K562 (cell line): ENCODE measurements around the gene ZFR2. TPM values are rescaled to one million over a fixed set of nuclear protein-coding genes. Genes with fewer than 3 reads are reported as not detected.

Source experiments
- BCLAF1 ChIP-seq, 2 experiments: fragments of 450-650 bp in 1 of 2; IDR thresholded peaks; 2 replicates each; pipeline ENCODE4 v1.6.1; 2011 to 2017; ENCODE audit warnings: low read depth in 2 of 2, antibody characterized with exemption in 1 of 2, borderline replicate concordance in 1 of 2, low read length in 1 of 2, mild to moderate bottlenecking in 1 of 2, mixed read lengths in 1 of 2; ENCODE audit not compliant: control insufficient read depth in 1 of 2
- EGR1 ChIP-seq: fragments of 450-650 bp; conservative IDR thresholded peaks from 2 replicates; pipeline ENCODE4 v1.6.1; 2017; ENCODE audit warnings: mild to moderate bottlenecking
- ETV1 ChIP-seq: fragments of 450-650 bp; conservative IDR thresholded peaks from 2 replicates; pipeline ENCODE4 v1.6.1; 2016; ENCODE audit warnings: missing genetic modification characterization, control low read depth, low read depth, missing compliant biosample characterization
- FIP1L1 ChIP-seq: fragments of 200-400 bp; formaldehyde crosslinking; IDR thresholded peaks from 2 replicates; pipeline ENCODE4 v1.6.1; 2018; ENCODE audit warnings: mild to moderate bottlenecking, low read depth, low read length; ENCODE audit not compliant: poor library complexity, severe bottlenecking
- FOXM1 ChIP-seq, 2 experiments: fragments of 450-650 bp in 1 of 2; sonication (generic) in 1 of 2; formaldehyde crosslinking in 1 of 2; IDR thresholded peaks; 2 replicates each; pipeline versions ENCODE4 v1.6.1 to v1.9.0; 2017 to 2022; ENCODE audit warnings: low read depth in 2 of 2, mild to moderate bottlenecking in 2 of 2, missing genetic modification reagents in 1 of 2, moderate library complexity in 1 of 2
- HDAC1 ChIP-seq, 2 experiments: fragments of 450-650 bp; IDR thresholded peaks; 2 replicates each; pipeline ENCODE4 v1.6.1; 2016 to 2017; ENCODE audit warnings: inconsistent platforms in 1 of 2, mild to moderate bottlenecking in 1 of 2, moderate library complexity in 1 of 2
- PHF20 ChIP-seq: fragments of 450-650 bp; IDR thresholded peaks from 2 replicates; pipeline ENCODE4 v1.6.1; 2018; ENCODE audit not compliant: partially characterized antibody
- XRCC3 ChIP-seq: fragments of 450-650 bp; IDR thresholded peaks from 2 replicates; pipeline ENCODE4 v1.6.1; 2017; ENCODE audit warnings: mild to moderate bottlenecking, moderate library complexity
- polyA plus RNA-seq, 8 experiments: library from polyadenylated mRNA; depleted of rRNA in 4 of 8; stranded (reverse) in 5 of 8; unstranded in 3 of 8; fragments of >200 nt; fragmentation: Nextera tagmentation in 2 of 8; fragmentation: Illumina TruSeq in 1 of 8; extraction: Ambion mirVana in 2 of 8; extraction: Trizol in 1 of 8; gene quantifications; 2 replicates each; pipeline versions ENCODE4 v1.2.1 to v1.2.3, GENCODE V29; 2011 to 2014; ENCODE audit warnings: inconsistent platforms in 1 of 8, missing spikeins in 1 of 8
- total RNA-seq, 7 experiments: library from RNA; depleted of rRNA in 6 of 7; stranded (reverse); fragments of >200 nt in 6 of 7; fragmentation: Illumina TruSeq in 2 of 7; extraction: Trizol in 2 of 7; gene quantifications; 2 replicates each; pipeline versions ENCODE4 v1.2.1 to v1.2.3, GENCODE V29; 2011 to 2021; ENCODE audit warnings: low replicate concordance in 1 of 7
- TF ChIP-seq, protein P1 (sequence below): sonication (generic); formaldehyde crosslinking; IDR thresholded peaks from 2 replicates; pipeline ENCODE4 v1.8.1; 2023; ENCODE audit warnings: missing genetic modification reagents, mild to moderate bottlenecking, borderline replicate concordance
- TF ChIP-seq, protein P2 (sequence below): IDR thresholded peaks from 3 replicates; pipeline ENCODE4 v1.6.1; 2011; ENCODE audit warnings: borderline replicate concordance, mild to moderate bottlenecking, moderate library complexity; ENCODE audit not compliant: insufficient read length; ENCODE audit errors: extremely low read depth

Gene ZFR2
- total and polyA plus RNA-seq, 9 of the 15 experiments (the other 6 are each of a cell fraction or from before 2014, with no cell fraction given), result 0.03 to 0.59 (median 0.07) TPM; not detected in 6

DNA sequence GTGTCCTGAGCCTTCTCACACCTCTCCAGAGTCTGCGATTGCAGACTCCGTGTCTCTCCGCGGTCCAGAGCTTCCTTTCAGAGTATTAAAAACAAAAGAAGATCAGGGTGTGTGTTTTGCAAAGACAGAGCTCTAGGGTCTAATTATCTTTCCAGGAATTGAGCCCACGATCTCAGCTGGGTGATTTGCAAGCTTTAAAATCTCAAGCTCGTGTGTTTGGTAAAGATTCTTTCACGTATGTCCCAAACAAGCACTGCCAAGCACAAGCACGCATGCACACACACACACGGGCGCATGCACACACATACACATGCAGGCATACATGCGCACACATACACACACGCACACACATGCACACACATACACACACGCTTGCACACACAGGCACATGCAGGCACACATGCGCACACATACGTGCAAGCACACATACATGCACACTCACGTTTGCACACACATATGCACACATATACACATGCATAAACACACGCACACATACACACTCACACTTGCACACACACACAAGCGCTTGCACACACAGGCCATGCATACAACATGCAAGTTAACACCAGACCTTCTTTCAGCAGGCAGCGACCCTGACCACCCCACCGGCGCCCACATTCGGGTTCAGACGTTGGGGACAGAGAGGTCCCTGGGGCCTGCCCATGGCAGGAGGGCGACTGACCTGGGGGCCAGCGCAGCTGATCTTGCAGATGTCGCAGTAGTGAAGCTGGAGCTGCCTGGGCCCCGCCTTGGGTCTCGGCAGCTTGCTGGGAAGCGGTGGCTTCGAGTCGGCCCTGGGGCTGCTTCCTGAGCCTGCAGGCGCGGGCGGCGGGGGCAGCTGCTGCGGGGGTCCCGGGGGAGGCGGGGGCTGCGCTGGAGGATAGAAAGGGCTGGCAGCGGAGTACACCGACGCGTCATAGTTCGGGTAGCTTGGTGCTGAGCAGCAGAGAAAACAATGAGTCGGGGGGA lies 37.9 kb downstream of the ZFR2 start (continued):
- TF ChIP-seq, protein P1, sequence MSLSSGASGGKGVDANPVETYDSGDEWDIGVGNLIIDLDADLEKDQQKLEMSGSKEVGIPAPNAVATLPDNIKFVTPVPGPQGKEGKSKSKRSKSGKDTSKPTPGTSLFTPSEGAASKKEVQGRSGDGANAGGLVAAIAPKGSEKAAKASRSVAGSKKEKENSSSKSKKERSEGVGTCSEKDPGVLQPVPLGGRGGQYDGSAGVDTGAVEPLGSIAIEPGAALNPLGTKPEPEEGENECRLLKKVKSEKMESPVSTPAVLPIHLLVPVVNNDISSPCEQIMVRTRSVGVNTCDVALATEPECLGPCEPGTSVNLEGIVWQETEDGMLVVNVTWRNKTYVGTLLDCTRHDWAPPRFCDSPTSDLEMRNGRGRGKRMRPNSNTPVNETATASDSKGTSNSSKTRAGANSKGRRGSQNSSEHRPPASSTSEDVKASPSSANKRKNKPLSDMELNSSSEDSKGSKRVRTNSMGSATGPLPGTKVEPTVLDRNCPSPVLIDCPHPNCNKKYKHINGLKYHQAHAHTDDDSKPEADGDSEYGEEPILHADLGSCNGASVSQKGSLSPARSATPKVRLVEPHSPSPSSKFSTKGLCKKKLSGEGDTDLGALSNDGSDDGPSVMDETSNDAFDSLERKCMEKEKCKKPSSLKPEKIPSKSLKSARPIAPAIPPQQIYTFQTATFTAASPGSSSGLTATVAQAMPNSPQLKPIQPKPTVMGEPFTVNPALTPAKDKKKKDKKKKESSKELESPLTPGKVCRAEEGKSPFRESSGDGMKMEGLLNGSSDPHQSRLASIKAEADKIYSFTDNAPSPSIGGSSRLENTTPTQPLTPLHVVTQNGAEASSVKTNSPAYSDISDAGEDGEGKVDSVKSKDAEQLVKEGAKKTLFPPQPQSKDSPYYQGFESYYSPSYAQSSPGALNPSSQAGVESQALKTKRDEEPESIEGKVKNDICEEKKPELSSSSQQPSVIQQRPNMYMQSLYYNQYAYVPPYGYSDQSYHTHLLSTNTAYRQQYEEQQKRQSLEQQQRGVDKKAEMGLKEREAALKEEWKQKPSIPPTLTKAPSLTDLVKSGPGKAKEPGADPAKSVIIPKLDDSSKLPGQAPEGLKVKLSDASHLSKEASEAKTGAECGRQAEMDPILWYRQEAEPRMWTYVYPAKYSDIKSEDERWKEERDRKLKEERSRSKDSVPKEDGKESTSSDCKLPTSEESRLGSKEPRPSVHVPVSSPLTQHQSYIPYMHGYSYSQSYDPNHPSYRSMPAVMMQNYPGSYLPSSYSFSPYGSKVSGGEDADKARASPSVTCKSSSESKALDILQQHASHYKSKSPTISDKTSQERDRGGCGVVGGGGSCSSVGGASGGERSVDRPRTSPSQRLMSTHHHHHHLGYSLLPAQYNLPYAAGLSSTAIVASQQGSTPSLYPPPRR (CRISPR knock-in tag), result no peak
- TF ChIP-seq XRCC3, result no peak
- 0 out of 4 replicates have a peak, but pooled peaks of 1 of the 2 experiments have one; percentile 29 for TF ChIP-seq HDAC1 (IDR thresholded peaks at IDR 0.05)
- no peak for TF ChIP-seq FIP1L1
- peak; percentile 48 for TF ChIP-seq PHF20
- TF ChIP-seq EGR1, result peak; percentile 32
- TF ChIP-seq, protein P2, sequence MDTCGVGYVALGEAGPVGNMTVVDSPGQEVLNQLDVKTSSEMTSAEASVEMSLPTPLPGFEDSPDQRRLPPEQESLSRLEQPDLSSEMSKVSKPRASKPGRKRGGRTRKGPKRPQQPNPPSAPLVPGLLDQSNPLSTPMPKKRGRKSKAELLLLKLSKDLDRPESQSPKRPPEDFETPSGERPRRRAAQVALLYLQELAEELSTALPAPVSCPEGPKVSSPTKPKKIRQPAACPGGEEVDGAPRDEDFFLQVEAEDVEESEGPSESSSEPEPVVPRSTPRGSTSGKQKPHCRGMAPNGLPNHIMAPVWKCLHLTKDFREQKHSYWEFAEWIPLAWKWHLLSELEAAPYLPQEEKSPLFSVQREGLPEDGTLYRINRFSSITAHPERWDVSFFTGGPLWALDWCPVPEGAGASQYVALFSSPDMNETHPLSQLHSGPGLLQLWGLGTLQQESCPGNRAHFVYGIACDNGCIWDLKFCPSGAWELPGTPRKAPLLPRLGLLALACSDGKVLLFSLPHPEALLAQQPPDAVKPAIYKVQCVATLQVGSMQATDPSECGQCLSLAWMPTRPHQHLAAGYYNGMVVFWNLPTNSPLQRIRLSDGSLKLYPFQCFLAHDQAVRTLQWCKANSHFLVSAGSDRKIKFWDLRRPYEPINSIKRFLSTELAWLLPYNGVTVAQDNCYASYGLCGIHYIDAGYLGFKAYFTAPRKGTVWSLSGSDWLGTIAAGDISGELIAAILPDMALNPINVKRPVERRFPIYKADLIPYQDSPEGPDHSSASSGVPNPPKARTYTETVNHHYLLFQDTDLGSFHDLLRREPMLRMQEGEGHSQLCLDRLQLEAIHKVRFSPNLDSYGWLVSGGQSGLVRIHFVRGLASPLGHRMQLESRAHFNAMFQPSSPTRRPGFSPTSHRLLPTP, result no peak
- TF ChIP-seq BCLAF1 (IDR thresholded peaks at IDR 0.05; ENCODE audit: borderline replicate concordance in 1 of 2, control insufficient read depth in 1 of 2, low read depth in 2 of 2, low read length in 1 of 2), result no peak
- TF ChIP-seq ETV1 (tag), result no peak
- no peak for TF ChIP-seq FOXM1 (IDR thresholded peaks at IDR 0.05; ENCODE audit: low read depth)
- no peak for TF ChIP-seq FOXM1 (CRISPR knock-in tag; IDR thresholded peaks at IDR 0.05; ENCODE audit: low read depth)
